ENCODE data around the gene GASK1B.

GASK1B gene

GRCh38 chr4:158147151-158147550, 25.7 kb downstream of the GASK1B start:
- H3K9me2 ChIP-seq (ENCODE audit: low read depth, low read length), result no peaks in the 10 kb centered on the region
- no peaks in the 10 kb centered on the region for H3K4me1 ChIP-seq (ENCODE audit: insufficient read depth, low read length, severe bottlenecking)
- H3K9me3 ChIP-seq (ENCODE audit: low read length), result no peaks in the 10 kb centered on the region
- no peaks in the 10 kb centered on the region for H3K36me3 ChIP-seq (ENCODE audit: insufficient read depth, low read length)
- H2AFZ ChIP-seq (ENCODE audit: low read length), result no peak overlapping the region
- H3K4me2 ChIP-seq (ENCODE audit: low read length), result no peak overlapping the region
- H3K4me3 ChIP-seq (ENCODE audit: low read depth, low read length, poor library complexity, severe bottlenecking), result no peak overlapping the region
- H3K27ac ChIP-seq (ENCODE audit: low read depth, low read length, poor library complexity, severe bottlenecking), result no peak overlapping the region
- H3K27me3 ChIP-seq (ENCODE audit: insufficient read depth, low read length), result no peaks in the 10 kb centered on the region
- H3K9ac ChIP-seq (ENCODE audit: low read length), result no peak overlapping the region
- no peaks in the 10 kb centered on the region for H4K20me1 ChIP-seq (ENCODE audit: insufficient read depth, low read length)
- TF ChIP-seq EZH2 (IDR thresholded peaks at IDR 0.05; ENCODE audit: borderline replicate concordance, low read length), result no peak
- no peak for TF ChIP-seq CTCF (IDR thresholded peaks at IDR 0.05; ENCODE audit: low read length)
- H3K79me2 ChIP-seq (ENCODE audit: insufficient read depth, low read length), result no peaks in the 10 kb centered on the region
- H3F3A ChIP-seq (ENCODE audit: insufficient read depth, low read length), result no peaks in the 10 kb centered on the region

- no peak overlapping the region for H3K4me3 ChIP-seq (ENCODE audit: low read depth, low read length, poor library complexity, severe bottlenecking)
- no peak overlapping the region for H3K4me2 ChIP-seq (ENCODE audit: low read length)
- H3K27ac ChIP-seq (ENCODE audit: low read depth, low read length, poor library complexity, severe bottlenecking), result no peak overlapping the region
- no peaks in the 10 kb centered on the region for H3K4me1 ChIP-seq (ENCODE audit: insufficient read depth, low read length, severe bottlenecking)
- no peak overlapping the region for H3K9ac ChIP-seq (ENCODE audit: low read length)
- no peaks in the 10 kb centered on the region for H4K20me1 ChIP-seq (ENCODE audit: insufficient read depth, low read length)
- H3K36me3 ChIP-seq (ENCODE audit: insufficient read depth, low read length), result no peaks in the 10 kb centered on the region
- H3K79me2 ChIP-seq (ENCODE audit: insufficient read depth, low read length), result no peaks in the 10 kb centered on the region
- no peaks in the 10 kb centered on the region for H3F3A ChIP-seq (ENCODE audit: insufficient read depth, low read length)
- H2AFZ ChIP-seq (ENCODE audit: low read length), result no peak overlapping the region
- no peaks in the 10 kb centered on the region for H3K27me3 ChIP-seq (ENCODE audit: insufficient read depth, low read length)
- H3K9me2 ChIP-seq (ENCODE audit: low read depth, low read length), result no peaks in the 10 kb centered on the region
- no peak for TF ChIP-seq EZH2 (IDR thresholded peaks at IDR 0.05; ENCODE audit: borderline replicate concordance, low read length)
- no peak for TF ChIP-seq CTCF (IDR thresholded peaks at IDR 0.05; ENCODE audit: low read length)
- H3K9me3 ChIP-seq (ENCODE audit: low read length), result no peaks in the 10 kb centered on the region
Observed at GRCh38 chr4:158146736-158147135, 26.1 kb downstream of the GASK1B start.

- Histone ChIP-seq H3K27ac (ENCODE audit: low read depth, low read length, poor library complexity, severe bottlenecking) (no peak overlapping the region), H3K36me3 (ENCODE audit: insufficient read depth, low read length) (no peaks in the 10 kb centered on the region), H3K4me3 (ENCODE audit: low read depth, low read length, poor library complexity, severe bottlenecking) (no peak overlapping the region), H3K79me2 (ENCODE audit: insufficient read depth, low read length) (no peaks in the 10 kb centered on the region), H2AFZ (ENCODE audit: low read length) (no peak overlapping the region), H3K27me3 (ENCODE audit: insufficient read depth, low read length) (no peaks in the 10 kb centered on the region), H3K4me2 (ENCODE audit: low read length) (no peak overlapping the region), H4K20me1 (ENCODE audit: insufficient read depth, low read length) (no peaks in the 10 kb centered on the region), H3K4me1 (ENCODE audit: insufficient read depth, low read length, severe bottlenecking) (no peaks in the 10 kb centered on the region), H3K9me3 (ENCODE audit: low read length) (no peaks in the 10 kb centered on the region), H3F3A (ENCODE audit: insufficient read depth, low read length) (no peaks in the 10 kb centered on the region), H3K9ac (ENCODE audit: low read length) (no peak overlapping the region), H3K9me2 (ENCODE audit: low read depth, low read length) (no peaks in the 10 kb centered on the region)
- TF ChIP-seq CTCF (IDR thresholded peaks at IDR 0.05; ENCODE audit: low read length), result no peak
- no peak for TF ChIP-seq EZH2 (IDR thresholded peaks at IDR 0.05; ENCODE audit: borderline replicate concordance, low read length)
Observed at GRCh38 chr4:158139086-158139485, 33.7 kb downstream of the GASK1B start.
